Diencephalon (tissue), 1 donor: ENCODE data around the gene NT5C1B. TPM values are rescaled to one million over a fixed set of nuclear protein-coding genes. Genes with fewer than 3 reads are reported as not detected.

ENCODE experiments used
- small RNA-seq: library from RNA; depleted of rRNA; stranded (forward); fragments of <200 nt; gene quantifications from one replicate; pipeline ENCODE3, GENCODE V24; 2014
- total RNA-seq: library from RNA; depleted of rRNA; stranded (reverse); fragments of >200 nt; gene quantifications from one replicate; pipeline ENCODE4 v1.2.3, GENCODE V29; 2014

NT5C1B gene
- not detected for total RNA-seq

GRCh38 chr2:18589354-18589753 is at the start of gene NT5C1B:
Gene NT5C1B, minus strand, starts transcription at chr2:18589569. Its CDS starts 101 bp downstream, at chr2:18589468.

GRCh38 chr2:18560031-18560796 is 29.2 kb downstream of the NT5C1B start, which contains the start of gene RDH14:
Gene RDH14, minus strand, starts transcription at chr2:18560653. Its CDS starts 81 bp downstream, at chr2:18560572.

Small RNA genes lying within 50 kb of the gene (small RNA-seq; reads per million reads assigned to genes)
- not detected for gene RNU6-1215P

Other genes starting within 250 kb of the NT5C1B start
- gene RDH14, start 28.9 kb downstream of the NT5C1B start, total RNA-seq, result 27.5 TPM